ENCODE measurements around the gene SPATA3. TPM values are rescaled to one million over a fixed set of nuclear protein-coding genes. Genes with fewer than 3 reads are reported as not detected.

The SPATA3 gene
- polyA plus RNA-seq, 2 donors = not detected

GRCh38 chr2:230990131-230990898 lies 5.6 kb upstream of the SPATA3 start:
- H3K27me3 ChIP-seq (ENCODE audit: control insufficient read depth in 1 of 2, insufficient read depth in 2 of 2, low read length in 2 of 2) = no peaks in the 10 kb centered on the region
- no peak overlapping the region for H3K4me3 ChIP-seq (ENCODE audit: low read depth in 1 of 2, low read length in 2 of 2)
- H3K4me1 ChIP-seq (ENCODE audit: control insufficient read depth in 2 of 2, insufficient read depth in 2 of 2, low read length in 1 of 2) = no peaks in the 10 kb centered on the region
- H3K9me3 ChIP-seq (ENCODE audit: control insufficient read depth in 2 of 2, insufficient read depth in 1 of 2, low read depth in 1 of 2, low read length in 1 of 2) = no peaks in the 10 kb centered on the region
- no peak overlapping the region for H3K27ac ChIP-seq (ENCODE audit: low read depth in 2 of 2, low read length in 1 of 2)
- H3K36me3 ChIP-seq (ENCODE audit: control insufficient read depth in 2 of 2, insufficient read depth in 2 of 2, low read length in 1 of 2) = no peaks in the 10 kb centered on the region
- 59 to 66% methylated on average over 59 to 70 of the region's 70 CpGs for WGBS, 2 donors

DNA sequence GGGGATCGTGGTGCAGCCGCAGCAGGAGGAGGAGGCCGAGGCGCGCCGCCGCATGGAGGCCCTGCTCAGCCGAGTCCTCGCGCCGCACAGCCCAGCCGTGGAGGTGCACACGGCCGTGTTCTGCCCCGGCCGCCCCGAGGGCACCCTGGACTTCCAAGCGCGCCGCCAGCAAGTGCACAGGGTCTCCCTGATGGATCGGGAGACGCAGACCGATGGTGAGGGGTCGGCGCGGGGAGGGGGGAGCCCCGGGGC lies 5.1 kb upstream of the SPATA3 start:
- Histone ChIP-seq H3K4me3 (ENCODE audit: low read depth in 1 of 2, low read length in 2 of 2) (no peak overlapping the region), H3K9me3 (ENCODE audit: control insufficient read depth in 2 of 2, insufficient read depth in 1 of 2, low read depth in 1 of 2, low read length in 1 of 2) (no peaks in the 10 kb centered on the region), H3K36me3 (ENCODE audit: control insufficient read depth in 2 of 2, insufficient read depth in 2 of 2, low read length in 1 of 2) (no peaks in the 10 kb centered on the region), H3K4me1 (ENCODE audit: control insufficient read depth in 2 of 2, insufficient read depth in 2 of 2, low read length in 1 of 2) (no peaks in the 10 kb centered on the region), H3K27ac (ENCODE audit: low read depth in 2 of 2, low read length in 1 of 2) (no peak overlapping the region), H3K27me3 (ENCODE audit: control insufficient read depth in 1 of 2, insufficient read depth in 2 of 2, low read length in 2 of 2) (no peaks in the 10 kb centered on the region)
- 53 to 59% methylated on average over 25 to 27 of the region's 27 CpGs for WGBS, 2 donors

DNA sequence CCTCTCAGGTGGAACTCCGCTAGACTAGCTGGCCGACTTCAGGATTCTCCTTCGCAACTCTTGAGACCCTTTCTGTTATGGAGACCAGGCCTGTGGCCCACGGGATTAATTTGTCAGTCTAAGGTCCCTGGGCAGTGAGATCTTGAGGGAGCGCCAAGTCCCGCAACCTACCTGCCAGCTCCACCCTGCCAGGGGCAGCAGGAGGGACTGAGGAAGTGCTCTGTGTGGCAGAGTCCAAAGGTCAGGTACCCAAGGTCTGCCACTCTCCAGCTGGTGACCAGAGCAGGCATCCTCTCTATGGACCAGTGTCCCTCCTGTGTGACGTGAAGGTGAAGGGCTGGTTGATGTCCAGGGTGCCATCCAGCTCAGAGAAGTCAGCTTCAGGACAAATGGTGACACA lies 4.3 kb upstream of the SPATA3 start:
- 87 to 89% methylated on average over 7 of the region's 7 CpGs for WGBS, 2 donors
- no peaks in the 10 kb centered on the region for H3K27me3 ChIP-seq (ENCODE audit: control insufficient read depth in 1 of 2, insufficient read depth in 2 of 2, low read length in 2 of 2)
- no peaks in the 10 kb centered on the region for H3K9me3 ChIP-seq (ENCODE audit: control insufficient read depth in 2 of 2, insufficient read depth in 1 of 2, low read depth in 1 of 2, low read length in 1 of 2)

GRCh38 chr2:230996661-230997060 lies 740 bp downstream of the SPATA3 start:
- no peaks in the 10 kb centered on the region for H3K27me3 ChIP-seq (ENCODE audit: control insufficient read depth in 1 of 2, insufficient read depth in 2 of 2, low read length in 2 of 2)
- H3K27ac ChIP-seq (ENCODE audit: low read depth in 2 of 2, low read length in 1 of 2) = no peak overlapping the region
- no peak overlapping the region for H3K4me3 ChIP-seq (ENCODE audit: low read depth in 1 of 2, low read length in 2 of 2)
- no peaks in the 10 kb centered on the region for H3K9me3 ChIP-seq (ENCODE audit: control insufficient read depth in 2 of 2, insufficient read depth in 1 of 2, low read depth in 1 of 2, low read length in 1 of 2)
- no peaks in the 10 kb centered on the region for H3K36me3 ChIP-seq (ENCODE audit: control insufficient read depth in 2 of 2, insufficient read depth in 2 of 2, low read length in 1 of 2)
- H3K4me1 ChIP-seq (ENCODE audit: control insufficient read depth in 2 of 2, insufficient read depth in 2 of 2, low read length in 1 of 2) = no peaks in the 10 kb centered on the region

More for the DNA sequence above, 4.3 kb upstream of the SPATA3 start:
- no peak overlapping the region for H3K4me3 ChIP-seq (ENCODE audit: low read depth in 1 of 2, low read length in 2 of 2)
- no peaks in the 10 kb centered on the region for H3K36me3 ChIP-seq (ENCODE audit: control insufficient read depth in 2 of 2, insufficient read depth in 2 of 2, low read length in 1 of 2)
- H3K27ac ChIP-seq (ENCODE audit: low read depth in 2 of 2, low read length in 1 of 2) = no peak overlapping the region
- H3K4me1 ChIP-seq (ENCODE audit: control insufficient read depth in 2 of 2, insufficient read depth in 2 of 2, low read length in 1 of 2) = no peaks in the 10 kb centered on the region

- Histone ChIP-seq H3K4me3 (ENCODE audit: low read depth in 1 of 2, low read length in 2 of 2) (no peak overlapping the region), H3K9me3 (ENCODE audit: control insufficient read depth in 2 of 2, insufficient read depth in 1 of 2, low read depth in 1 of 2, low read length in 1 of 2) (no peaks in the 10 kb centered on the region), H3K27ac (ENCODE audit: low read depth in 2 of 2, low read length in 1 of 2) (no peak overlapping the region), H3K4me1 (ENCODE audit: control insufficient read depth in 2 of 2, insufficient read depth in 2 of 2, low read length in 1 of 2) (no peaks in the 10 kb centered on the region), H3K27me3 (ENCODE audit: control insufficient read depth in 1 of 2, insufficient read depth in 2 of 2, low read length in 2 of 2) (no peaks in the 10 kb centered on the region), H3K36me3 (ENCODE audit: control insufficient read depth in 2 of 2, insufficient read depth in 2 of 2, low read length in 1 of 2) (no peaks in the 10 kb centered on the region)
- 87 to 91% methylated on average over 2 of the region's 2 CpGs for WGBS, 2 donors
These were observed 3.0 kb downstream of the SPATA3 start for GRCh38 chr2:230998882-230999281.

GRCh38 chr2:230999477-230999876 lies 3.6 kb downstream of the SPATA3 start:
- H3K27me3 ChIP-seq (ENCODE audit: control insufficient read depth in 1 of 2, insufficient read depth in 2 of 2, low read length in 2 of 2) = no peaks in the 10 kb centered on the region
- H3K36me3 ChIP-seq (ENCODE audit: control insufficient read depth in 2 of 2, insufficient read depth in 2 of 2, low read length in 1 of 2) = no peaks in the 10 kb centered on the region
- H3K9me3 ChIP-seq (ENCODE audit: control insufficient read depth in 2 of 2, insufficient read depth in 1 of 2, low read depth in 1 of 2, low read length in 1 of 2) = no peaks in the 10 kb centered on the region
- WGBS, 2 donors = 63 to 81% methylated on average over 4 of the region's 4 CpGs
- no peak overlapping the region for H3K4me3 ChIP-seq (ENCODE audit: low read depth in 1 of 2, low read length in 2 of 2)
- H3K27ac ChIP-seq (ENCODE audit: low read depth in 2 of 2, low read length in 1 of 2) = no peak overlapping the region
- no peaks in the 10 kb centered on the region for H3K4me1 ChIP-seq (ENCODE audit: control insufficient read depth in 2 of 2, insufficient read depth in 2 of 2, low read length in 1 of 2)

DNA sequence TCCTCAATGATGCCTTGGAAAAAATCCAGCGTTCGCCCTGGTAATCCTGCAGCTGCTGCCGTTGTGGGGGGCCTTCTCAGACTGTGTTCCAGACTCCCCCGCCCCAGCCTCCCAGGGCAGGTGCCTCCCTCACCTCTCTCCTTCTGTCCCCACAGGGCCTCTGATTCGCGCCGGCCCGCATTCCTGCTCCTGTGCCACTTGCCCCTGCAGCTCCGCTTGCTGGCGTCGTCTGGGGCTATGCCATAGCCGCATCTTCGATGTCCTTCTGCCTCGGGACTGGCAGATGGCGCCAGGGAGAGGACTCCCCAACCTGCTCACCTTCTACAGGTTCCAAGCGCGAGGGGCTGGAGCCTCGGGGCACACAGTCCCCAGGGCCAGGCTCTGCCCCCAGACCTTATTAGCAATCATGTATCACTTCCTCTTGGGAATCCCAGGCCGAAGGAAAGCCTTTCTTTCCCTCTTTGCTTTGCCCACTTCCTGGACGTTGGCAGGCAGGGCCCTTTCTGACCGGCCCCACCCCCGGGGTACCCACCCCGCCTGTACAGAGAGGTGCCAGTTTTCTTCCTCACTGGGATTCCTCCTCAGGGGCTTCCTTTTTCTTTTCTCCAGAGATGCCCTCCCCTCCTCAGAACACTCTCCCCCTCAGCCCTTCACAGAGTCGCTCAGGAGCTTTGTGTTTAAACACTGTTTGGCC lies 4.4 kb downstream of the SPATA3 start:
- Histone ChIP-seq H3K36me3 (ENCODE audit: control insufficient read depth in 2 of 2, insufficient read depth in 2 of 2, low read length in 1 of 2) (no peaks in the 10 kb centered on the region), H3K9me3 (ENCODE audit: control insufficient read depth in 2 of 2, insufficient read depth in 1 of 2, low read depth in 1 of 2, low read length in 1 of 2) (no peaks in the 10 kb centered on the region), H3K4me1 (ENCODE audit: control insufficient read depth in 2 of 2, insufficient read depth in 2 of 2, low read length in 1 of 2) (no peaks in the 10 kb centered on the region), H3K27me3 (ENCODE audit: control insufficient read depth in 1 of 2, insufficient read depth in 2 of 2, low read length in 2 of 2) (no peaks in the 10 kb centered on the region), H3K27ac (ENCODE audit: low read depth in 2 of 2, low read length in 1 of 2) (no peak overlapping the region), H3K4me3 (ENCODE audit: low read depth in 1 of 2, low read length in 2 of 2) (no peak overlapping the region)
- WGBS, 2 donors = 36 to 49% methylated on average over 24 of the region's 24 CpGs

DNA sequence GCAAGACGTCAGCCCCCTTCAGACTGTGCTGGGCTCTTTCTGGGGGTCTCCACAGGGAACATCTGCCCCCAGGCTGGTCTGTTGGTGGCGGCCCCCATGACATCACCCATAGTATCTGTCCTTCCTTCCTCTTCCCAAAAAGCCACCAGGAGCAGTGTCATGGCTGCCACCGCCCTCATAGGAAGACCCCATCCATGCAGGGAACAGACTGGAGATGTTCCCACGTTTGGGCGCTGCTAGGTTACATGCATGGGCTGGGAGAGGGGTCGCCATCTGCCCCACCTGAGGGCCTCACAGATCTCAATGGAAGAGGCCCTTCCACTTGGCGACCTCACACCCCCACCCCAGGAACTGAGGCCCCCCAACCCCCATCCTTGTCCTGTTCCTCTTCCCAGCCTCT lies 5.1 kb downstream of the SPATA3 start:
- no peaks in the 10 kb centered on the region for H3K9me3 ChIP-seq (ENCODE audit: control insufficient read depth in 2 of 2, insufficient read depth in 1 of 2, low read depth in 1 of 2, low read length in 1 of 2)
- 80 to 88% methylated on average over 7 of the region's 7 CpGs for WGBS, 2 donors
- no peak overlapping the region for H3K4me3 ChIP-seq (ENCODE audit: low read depth in 1 of 2, low read length in 2 of 2)
- no peaks in the 10 kb centered on the region for H3K27me3 ChIP-seq (ENCODE audit: control insufficient read depth in 1 of 2, insufficient read depth in 2 of 2, low read length in 2 of 2)
- H3K4me1 ChIP-seq (ENCODE audit: control insufficient read depth in 2 of 2, insufficient read depth in 2 of 2, low read length in 1 of 2) = no peaks in the 10 kb centered on the region
- H3K36me3 ChIP-seq (ENCODE audit: control insufficient read depth in 2 of 2, insufficient read depth in 2 of 2, low read length in 1 of 2) = no peaks in the 10 kb centered on the region
- no peak overlapping the region for H3K27ac ChIP-seq (ENCODE audit: low read depth in 2 of 2, low read length in 1 of 2)

DNA sequence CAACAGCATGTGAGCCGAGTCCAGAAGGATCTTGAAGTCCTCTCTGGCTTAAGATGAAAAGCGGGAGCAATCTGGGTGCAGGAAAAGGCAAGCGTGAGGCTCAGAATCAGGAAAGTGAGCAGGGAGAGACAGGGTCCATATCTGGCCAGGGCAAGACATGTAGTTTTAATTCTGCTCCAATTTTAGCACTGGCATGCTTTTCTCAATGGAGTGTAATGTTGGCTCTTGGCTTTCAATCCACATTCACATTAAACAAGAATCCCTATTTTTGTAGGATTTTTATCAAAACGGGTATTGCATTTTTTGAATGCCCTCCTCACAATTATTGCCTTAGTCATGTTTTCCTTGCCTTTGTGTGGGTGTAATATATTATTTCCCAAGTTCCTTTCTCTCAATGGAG lies 6.0 kb downstream of the SPATA3 start:
- H3K4me1 ChIP-seq (ENCODE audit: control insufficient read depth in 2 of 2, insufficient read depth in 2 of 2, low read length in 1 of 2) = no peaks in the 10 kb centered on the region
- H3K27me3 ChIP-seq (ENCODE audit: control insufficient read depth in 1 of 2, insufficient read depth in 2 of 2, low read length in 2 of 2) = no peaks in the 10 kb centered on the region
- no peak overlapping the region for H3K27ac ChIP-seq (ENCODE audit: low read depth in 2 of 2, low read length in 1 of 2)
- H3K36me3 ChIP-seq (ENCODE audit: control insufficient read depth in 2 of 2, insufficient read depth in 2 of 2, low read length in 1 of 2) = no peaks in the 10 kb centered on the region
- no peak overlapping the region for H3K4me3 ChIP-seq (ENCODE audit: low read depth in 1 of 2, low read length in 2 of 2)
- WGBS, 2 donors = 35% methylated on average over 4 of the region's 4 CpGs
- H3K9me3 ChIP-seq (ENCODE audit: control insufficient read depth in 2 of 2, insufficient read depth in 1 of 2, low read depth in 1 of 2, low read length in 1 of 2) = no peaks in the 10 kb centered on the region

DNA sequence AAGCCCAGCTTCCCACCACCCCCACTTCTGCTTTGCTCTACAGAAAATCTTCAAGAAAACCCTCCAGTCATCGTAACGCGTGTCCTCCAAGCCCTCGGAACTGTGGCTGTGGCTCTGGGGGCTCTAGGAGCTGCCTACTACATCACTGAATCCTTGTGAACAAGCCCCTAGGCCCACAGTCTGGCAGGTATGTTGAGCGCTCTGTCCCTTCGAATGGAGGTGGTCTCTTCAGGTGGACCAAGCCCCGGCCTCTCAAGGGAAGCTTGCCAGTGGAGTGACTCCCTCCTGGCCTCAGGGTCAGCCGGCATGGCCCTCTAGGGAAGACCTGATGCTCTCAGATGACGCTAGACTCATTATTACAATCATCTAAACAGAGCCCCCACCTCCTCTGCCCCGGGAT lies 6.7 kb downstream of the SPATA3 start:
- Histone ChIP-seq H3K4me3 (ENCODE audit: low read depth in 1 of 2, low read length in 2 of 2) (no peak overlapping the region), H3K27me3 (ENCODE audit: control insufficient read depth in 1 of 2, insufficient read depth in 2 of 2, low read length in 2 of 2) (no peaks in the 10 kb centered on the region), H3K36me3 (ENCODE audit: control insufficient read depth in 2 of 2, insufficient read depth in 2 of 2, low read length in 1 of 2) (no peaks in the 10 kb centered on the region), H3K27ac (ENCODE audit: low read depth in 2 of 2, low read length in 1 of 2) (no peak overlapping the region), H3K4me1 (ENCODE audit: control insufficient read depth in 2 of 2, insufficient read depth in 2 of 2, low read length in 1 of 2) (no peaks in the 10 kb centered on the region), H3K9me3 (ENCODE audit: control insufficient read depth in 2 of 2, insufficient read depth in 1 of 2, low read depth in 1 of 2, low read length in 1 of 2) (no peaks in the 10 kb centered on the region)
- 87 to 89% methylated on average over 10 of the region's 10 CpGs for WGBS, 2 donors

Data from esophagus (tissue), 2 donors.